ENCODE measurements around the gene TMEM259. TPM values are rescaled to one million over a fixed set of nuclear protein-coding genes. Genes with fewer than 3 reads are reported as not detected.
A peak's percentile ranks its signal among the peaks of the same experiment; 100 is the strongest.

The TMEM259 gene
- total and polyA plus RNA-seq, 9 of the 15 experiments (the other 6 are each of a cell fraction or from before 2014, with no cell fraction given) = 0.52 to 231 (median 63.6) TPM

DNA sequence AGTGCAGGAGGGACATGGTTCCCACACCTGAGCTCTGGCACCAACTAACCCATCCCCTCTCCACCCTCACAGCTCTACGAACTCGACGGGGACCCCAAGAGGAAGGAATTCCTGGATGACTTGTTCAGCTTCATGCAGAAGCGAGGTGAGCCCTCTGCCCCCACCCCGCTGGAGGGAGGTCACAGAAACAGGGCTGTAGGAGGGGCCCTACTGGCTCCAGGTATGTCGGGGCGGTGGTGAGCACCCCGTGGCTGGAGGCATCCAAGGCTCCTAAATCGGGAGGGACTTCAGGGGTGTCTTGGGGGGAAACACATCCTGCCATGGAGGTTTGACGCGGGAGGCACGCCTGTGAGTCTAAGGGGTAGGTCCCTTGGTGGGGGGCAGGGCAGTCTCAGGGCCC is 60.9 kb downstream of the TMEM259 start:
- peaks cover 61% of the 10 kb centered on the region; the same call in 2 of the 3 replicates for H3K36me3 ChIP-seq (ENCODE audit: control insufficient read depth, insufficient read depth, low read length)
- H3K9ac ChIP-seq (ENCODE audit: insufficient read depth in 1 of 2, low read depth in 2 of 2, low read length in 2 of 2) = peak overlapping the region in 1 of 2 experiments; percentile 87; a peak in 2 of 4 replicates
- intact Hi-C loops (cut with micrococcal nuclease) (no loop called here), in situ Hi-C loops (cut with MboI) (no loop called here)
- 69% methylated on average over 11 of the region's 12 CpGs for WGBS (ENCODE audit: insufficient coverage, low coverage, missing lambda C conversion rate)
- H3K4me3 ChIP-seq = no peak overlapping the region
- peak overlapping the region; percentile 34; the same call in 1 of the 2 replicates for H3K4me2 ChIP-seq (ENCODE audit: insufficient read depth, low read length)
- FAIRE-seq (no peak), ATAC-seq (no peak), DNase-seq (ENCODE audit: extremely low read depth in 1 of 4, low spot score in 3 of 4) (no peak)
- peaks cover 55 to 94% of the 10 kb centered on the region in 2 experiments for H3K4me1 ChIP-seq (replicated peaks in 1 of 2; ENCODE audit: control insufficient read depth in 2 of 2, insufficient read depth in 2 of 2, low read length in 2 of 2)
- H3K79me2 ChIP-seq (ENCODE audit: control insufficient read depth, insufficient read depth, low read length) = peaks cover 66% of the 10 kb centered on the region
- CTCF ChIA-PET (ENCODE audit: low intra/inter-chr PET ratio) = no interaction called here
- H2AFZ ChIP-seq (ENCODE audit: low read depth, low read length) = no peak overlapping the region
- POLR2A ChIA-PET = interaction anchor here (0.6 to 1.1 kb wide), 2 partner anchors 17 to 24 kb away, joined by 3 read pairs; partner anchors contain the start of gene WDR18
- H3K9me3 ChIP-seq (replicated peaks; ENCODE audit: control insufficient read depth, insufficient read depth, low read depth, low read length) = peaks cover 3% of the 10 kb centered on the region
- no peaks in the 10 kb centered on the region for H3K27me3 ChIP-seq (ENCODE audit: control insufficient read depth in 2 of 2, insufficient read depth in 2 of 2, low read length in 2 of 2)
- H4K20me1 ChIP-seq (replicated peaks; ENCODE audit: control insufficient read depth, insufficient read depth, low read length) = no peaks in the 10 kb centered on the region
- H3K27ac ChIP-seq (ENCODE audit: extremely low read depth, low read depth, low read length) = peak overlapping the region; percentile 4; the same call in 1 of the 3 replicates
- BruUV-seq (replicated peaks) = no TSS peak
- no peaks in the 10 kb centered on the region for H3K9me1 ChIP-seq (ENCODE audit: control insufficient read depth, insufficient read depth, low read length)
- TF ChIP-seq NFE2 (IDR thresholded peaks at IDR 0.05; ENCODE audit: low read depth) (no peak), NR1H2 (CRISPR knock-in tag; IDR thresholded peaks at IDR 0.05) (no peak), IFI16 (CRISPR knock-in tag; IDR thresholded peaks at IDR 0.05) (no peak), SAFB (IDR thresholded peaks at IDR 0.05; ENCODE audit: borderline replicate concordance, low read depth, low read length) (no peak), MCM7 (IDR thresholded peaks at IDR 0.05) (no peak), FOXM1 (IDR thresholded peaks at IDR 0.05; ENCODE audit: low read depth) (no peak), FOXM1 (CRISPR knock-in tag; IDR thresholded peaks at IDR 0.05; ENCODE audit: low read depth) (no peak), ZBTB7A (IDR thresholded peaks at IDR 0.05; ENCODE audit: borderline replicate concordance, control insufficient read depth, low read depth, low read length) (peak; percentile 2; the same call in 1 of the 2 replicates), TEAD4 (IDR thresholded peaks at IDR 0.05; ENCODE audit: low read length) (peak; percentile 77), TEAD4 (CRISPR knock-in tag; IDR thresholded peaks at IDR 0.05; ENCODE audit: borderline replicate concordance) (no peak), TAF9B (IDR thresholded peaks at IDR 0.05; ENCODE audit: partially characterized antibody) (no peak), TAF15 (IDR thresholded peaks at IDR 0.05; ENCODE audit: low read depth, low read length) (no peak), RBM14 (IDR thresholded peaks at IDR 0.05; ENCODE audit: borderline replicate concordance, insufficient read depth, low read depth, low read length) (no peak), RCOR1 (IDR thresholded peaks at IDR 0.05; ENCODE audit: borderline replicate concordance in 1 of 2, low read depth in 2 of 2, low read length in 2 of 2) (0 out of 4 replicates have a peak, but pooled peaks of 1 of the 2 experiments have one; percentile 6)
- TF ChIP-seq, protein P1, sequence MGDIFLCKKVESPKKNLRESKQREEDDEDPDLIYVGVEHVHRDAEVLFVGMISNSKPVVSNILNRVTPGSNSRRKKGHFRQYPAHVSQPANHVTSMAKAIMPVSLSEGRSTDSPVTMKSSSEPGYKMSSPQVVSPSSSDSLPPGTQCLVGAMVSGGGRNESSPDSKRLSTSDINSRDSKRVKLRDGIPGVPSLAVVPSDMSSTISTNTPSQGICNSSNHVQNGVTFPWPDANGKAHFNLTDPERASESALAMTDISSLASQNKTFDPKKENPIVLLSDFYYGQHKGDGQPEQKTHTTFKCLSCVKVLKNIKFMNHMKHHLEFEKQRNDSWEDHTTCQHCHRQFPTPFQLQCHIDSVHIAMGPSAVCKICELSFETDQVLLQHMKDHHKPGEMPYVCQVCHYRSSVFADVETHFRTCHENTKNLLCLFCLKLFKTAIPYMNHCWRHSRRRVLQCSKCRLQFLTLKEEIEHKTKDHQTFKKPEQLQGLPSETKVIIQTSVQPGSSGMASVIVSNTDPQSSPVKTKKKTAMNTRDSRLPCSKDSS (IDR thresholded peaks at IDR 0.05; ENCODE audit: low read depth, partially characterized antibody) = no peak
- TF ChIP-seq, protein P2, sequence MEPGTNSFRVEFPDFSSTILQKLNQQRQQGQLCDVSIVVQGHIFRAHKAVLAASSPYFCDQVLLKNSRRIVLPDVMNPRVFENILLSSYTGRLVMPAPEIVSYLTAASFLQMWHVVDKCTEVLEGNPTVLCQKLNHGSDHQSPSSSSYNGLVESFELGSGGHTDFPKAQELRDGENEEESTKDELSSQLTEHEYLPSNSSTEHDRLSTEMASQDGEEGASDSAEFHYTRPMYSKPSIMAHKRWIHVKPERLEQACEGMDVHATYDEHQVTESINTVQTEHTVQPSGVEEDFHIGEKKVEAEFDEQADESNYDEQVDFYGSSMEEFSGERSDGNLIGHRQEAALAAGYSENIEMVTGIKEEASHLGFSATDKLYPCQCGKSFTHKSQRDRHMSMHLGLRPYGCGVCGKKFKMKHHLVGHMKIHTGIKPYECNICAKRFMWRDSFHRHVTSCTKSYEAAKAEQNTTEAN (CRISPR knock-in tag; IDR thresholded peaks at IDR 0.05) = no peak
- TF ChIP-seq, protein P3, sequence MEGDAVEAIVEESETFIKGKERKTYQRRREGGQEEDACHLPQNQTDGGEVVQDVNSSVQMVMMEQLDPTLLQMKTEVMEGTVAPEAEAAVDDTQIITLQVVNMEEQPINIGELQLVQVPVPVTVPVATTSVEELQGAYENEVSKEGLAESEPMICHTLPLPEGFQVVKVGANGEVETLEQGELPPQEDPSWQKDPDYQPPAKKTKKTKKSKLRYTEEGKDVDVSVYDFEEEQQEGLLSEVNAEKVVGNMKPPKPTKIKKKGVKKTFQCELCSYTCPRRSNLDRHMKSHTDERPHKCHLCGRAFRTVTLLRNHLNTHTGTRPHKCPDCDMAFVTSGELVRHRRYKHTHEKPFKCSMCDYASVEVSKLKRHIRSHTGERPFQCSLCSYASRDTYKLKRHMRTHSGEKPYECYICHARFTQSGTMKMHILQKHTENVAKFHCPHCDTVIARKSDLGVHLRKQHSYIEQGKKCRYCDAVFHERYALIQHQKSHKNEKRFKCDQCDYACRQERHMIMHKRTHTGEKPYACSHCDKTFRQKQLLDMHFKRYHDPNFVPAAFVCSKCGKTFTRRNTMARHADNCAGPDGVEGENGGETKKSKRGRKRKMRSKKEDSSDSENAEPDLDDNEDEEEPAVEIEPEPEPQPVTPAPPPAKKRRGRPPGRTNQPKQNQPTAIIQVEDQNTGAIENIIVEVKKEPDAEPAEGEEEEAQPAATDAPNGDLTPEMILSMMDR (IDR thresholded peaks at IDR 0.05 in 2 of 3, conservative IDR thresholded peaks at IDR 0.05 in 1 of 3; ENCODE audit: insufficient read depth in 2 of 3, low read depth in 1 of 3, low read length in 3 of 3) = 0 out of 6 replicates have a peak, but pooled peaks of 2 of the 3 experiments have one; percentile 3 to 33
- TF ChIP-seq, protein P4, sequence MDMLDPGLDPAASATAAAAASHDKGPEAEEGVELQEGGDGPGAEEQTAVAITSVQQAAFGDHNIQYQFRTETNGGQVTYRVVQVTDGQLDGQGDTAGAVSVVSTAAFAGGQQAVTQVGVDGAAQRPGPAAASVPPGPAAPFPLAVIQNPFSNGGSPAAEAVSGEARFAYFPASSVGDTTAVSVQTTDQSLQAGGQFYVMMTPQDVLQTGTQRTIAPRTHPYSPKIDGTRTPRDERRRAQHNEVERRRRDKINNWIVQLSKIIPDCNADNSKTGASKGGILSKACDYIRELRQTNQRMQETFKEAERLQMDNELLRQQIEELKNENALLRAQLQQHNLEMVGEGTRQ (CRISPR knock-in tag; IDR thresholded peaks at IDR 0.05) = no peak
